ENCODE results near the gene USP53. TPM values are rescaled to one million over a fixed set of nuclear protein-coding genes. Genes with fewer than 3 reads are reported as not detected.

Gene USP53
- total RNA-seq, 1 donor from 2014 or later: 39.9 TPM

- intact Hi-C loops (cut with micrococcal nuclease): no loop called here
- Histone ChIP-seq H3K4me1 (peaks cover 38% of the 10 kb centered on the region), H3K27me3 (ENCODE audit: low read depth) (no peaks in the 10 kb centered on the region), H3K36me3 (peaks cover 73% of the 10 kb centered on the region), H3K27ac (replicated peaks) (no peak overlapping the region), H3K4me3 (no peak overlapping the region), H3K9me3 (replicated peaks) (peaks cover 15% of the 10 kb centered on the region)
- no peak for DNase-seq
- TF ChIP-seq CTCF (IDR thresholded peaks at IDR 0.05; ENCODE audit: borderline replicate concordance): no peak
These were observed 8.9 kb downstream of the USP53 start for GRCh38 chr4:119221412-119221811.

DNA sequence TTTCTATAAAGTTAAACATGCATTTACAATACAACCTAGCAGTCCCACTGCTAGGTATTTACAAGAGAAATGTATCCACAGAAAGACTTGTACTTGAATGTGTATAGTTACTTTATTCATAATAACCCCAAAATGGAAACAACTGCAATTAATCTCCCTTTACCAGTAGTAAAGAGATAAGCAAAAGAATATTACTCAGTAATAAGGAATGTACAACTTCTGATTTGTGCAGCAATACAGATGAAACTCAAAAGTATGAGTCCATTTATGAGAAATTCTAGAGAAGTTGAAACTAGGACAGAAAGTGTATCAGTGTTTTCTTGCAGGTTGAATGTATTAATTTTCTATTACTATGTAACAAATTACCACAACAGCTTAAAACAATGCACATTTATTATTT is 15.2 kb downstream of the USP53 start:
- TF ChIP-seq CTCF (IDR thresholded peaks at IDR 0.05; ENCODE audit: borderline replicate concordance): no peak
- Histone ChIP-seq H3K36me3 (peaks cover 34% of the 10 kb centered on the region), H3K9me3 (replicated peaks) (peaks cover 10% of the 10 kb centered on the region), H3K27me3 (ENCODE audit: low read depth) (no peaks in the 10 kb centered on the region), H3K4me3 (no peak overlapping the region), H3K4me1 (peaks cover 35% of the 10 kb centered on the region), H3K27ac (replicated peaks) (no peak overlapping the region)
- intact Hi-C loops (cut with micrococcal nuclease): no loop called here
- no peak for DNase-seq

DNA sequence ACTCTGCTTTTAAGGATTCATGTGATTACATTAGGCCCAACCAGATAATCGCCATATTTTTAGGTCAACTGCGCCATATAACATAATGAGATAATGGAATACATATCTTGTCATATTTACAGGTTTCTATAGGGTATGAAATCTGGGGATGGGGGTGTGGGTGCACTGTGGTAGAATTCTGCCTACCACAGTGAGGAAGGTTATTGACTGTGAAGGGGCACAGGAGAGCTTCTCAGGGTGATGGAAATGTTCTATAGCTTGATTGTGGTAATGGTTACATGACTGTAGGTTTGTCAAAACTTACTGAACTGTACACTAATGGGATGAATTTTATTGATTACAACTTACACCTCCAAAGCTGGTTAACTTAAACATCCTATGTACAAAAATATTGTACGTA is 15.9 kb downstream of the USP53 start:
- Histone ChIP-seq H3K4me1 (peaks cover 42% of the 10 kb centered on the region), H3K4me3 (no peak overlapping the region), H3K9me3 (replicated peaks) (peaks cover 10% of the 10 kb centered on the region), H3K27ac (replicated peaks) (no peak overlapping the region), H3K36me3 (peaks cover 34% of the 10 kb centered on the region), H3K27me3 (ENCODE audit: low read depth) (no peaks in the 10 kb centered on the region)
- no peak for TF ChIP-seq CTCF (IDR thresholded peaks at IDR 0.05; ENCODE audit: borderline replicate concordance)
- intact Hi-C loops (cut with micrococcal nuclease): no loop called here
- no peak for DNase-seq

DNA sequence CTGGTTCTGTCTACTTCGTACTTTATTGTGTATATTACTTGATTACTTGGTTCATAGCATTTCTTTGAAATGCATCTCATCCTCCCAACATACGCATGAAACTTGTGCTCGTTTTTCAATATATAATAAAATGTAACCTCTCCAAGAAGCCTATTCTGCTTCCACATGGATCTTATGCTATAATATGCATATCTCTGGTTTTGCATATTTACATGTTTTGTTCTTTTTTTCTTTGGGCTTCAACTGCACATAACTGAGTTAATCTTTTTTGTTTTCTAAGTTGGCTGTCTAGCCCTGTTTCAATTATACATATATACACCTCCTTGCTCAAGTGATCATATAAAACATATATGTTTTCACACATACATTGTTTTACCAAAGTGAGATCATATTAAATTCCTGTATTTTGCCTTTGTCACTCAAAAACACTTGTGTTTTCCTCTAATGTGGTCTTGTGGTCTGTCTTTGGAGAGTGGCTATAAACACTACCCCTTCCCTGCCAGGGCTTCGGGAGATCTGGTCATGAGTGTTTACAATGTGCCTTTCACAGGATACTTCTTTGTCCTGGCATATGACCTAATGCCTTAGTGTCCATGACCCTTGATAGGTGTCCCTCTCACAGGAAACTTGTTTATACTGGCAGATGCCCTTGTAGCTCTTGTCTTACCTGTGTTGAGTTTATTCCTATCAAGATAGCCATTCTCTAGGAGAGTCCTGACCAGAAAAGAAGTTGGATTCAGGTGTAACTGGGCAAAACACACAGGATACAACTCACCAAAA is 17.6 kb downstream of the USP53 start:
- H3K27ac ChIP-seq (replicated peaks): peak overlapping the region; percentile 23
- no peaks in the 10 kb centered on the region for H3K27me3 ChIP-seq (ENCODE audit: low read depth)
- peaks cover 2% of the 10 kb centered on the region for H3K9me3 ChIP-seq (replicated peaks)
- DNase-seq: no peak
- peaks cover 52% of the 10 kb centered on the region for H3K4me1 ChIP-seq
- intact Hi-C loops (cut with micrococcal nuclease): no loop called here
- TF ChIP-seq CTCF (IDR thresholded peaks at IDR 0.05; ENCODE audit: borderline replicate concordance): no peak
- H3K36me3 ChIP-seq: peaks cover 19% of the 10 kb centered on the region
- H3K4me3 ChIP-seq: no peak overlapping the region

DNA sequence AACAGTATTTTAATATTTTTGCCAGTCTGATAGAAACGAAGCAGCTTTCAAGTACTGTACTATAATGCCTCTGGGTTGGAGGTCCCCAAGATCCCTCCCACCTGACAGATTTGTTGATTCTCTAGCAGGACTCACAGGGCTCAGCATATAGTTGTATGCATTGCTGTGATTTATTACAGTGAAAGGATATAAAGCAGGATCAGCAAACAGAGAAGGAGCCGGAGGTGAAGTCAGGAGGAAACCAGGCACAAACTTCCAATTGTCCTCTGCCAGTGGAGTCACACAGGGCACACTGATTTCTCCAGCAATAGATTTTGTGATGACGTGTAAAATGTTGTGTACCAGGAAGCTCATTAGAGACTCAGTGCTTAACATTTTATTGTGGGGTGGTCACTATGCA is 19.0 kb downstream of the USP53 start:
- Histone ChIP-seq H3K4me3 (no peak overlapping the region), H3K27me3 (ENCODE audit: low read depth) (no peaks in the 10 kb centered on the region), H3K9me3 (replicated peaks) (no peaks in the 10 kb centered on the region), H3K27ac (replicated peaks) (peak overlapping the region; percentile 11), H3K4me1 (peaks cover 52% of the 10 kb centered on the region), H3K36me3 (peaks cover 23% of the 10 kb centered on the region)
- TF ChIP-seq CTCF (IDR thresholded peaks at IDR 0.05; ENCODE audit: borderline replicate concordance): no peak
- intact Hi-C loops (cut with micrococcal nuclease): no loop called here
- no peak for DNase-seq
